ENCODE data around the gene CDKL4.

- TF ChIP-seq CTCF (conservative IDR thresholded peaks at IDR 0.05) (no peak), EZH2 (IDR thresholded peaks at IDR 0.05; ENCODE audit: low read depth) (no peak)
Measured at GRCh38 chr2:39213015-39213414, 30.8 kb downstream of the CDKL4 start.
